Neural cell (in vitro differentiated cells): ENCODE measurements around the gene EFCAB6.

Source experiments
- EZH2 ChIP-seq: fragments of 200-600, 300-800 bp; shearing (Covaris generic), sonication (generic); IDR thresholded peaks from 2 replicates; pipeline ENCODE4 v1.6.1; 2014; ENCODE audit warnings: antibody characterized with exemption, low read length, borderline replicate concordance, mild to moderate bottlenecking; ENCODE audit not compliant: insufficient read depth, poor library complexity, severe bottlenecking
- MXI1 ChIP-seq: fragments of 450-650 bp; conservative IDR thresholded peaks from 2 replicates; pipeline ENCODE4 v1.6.1; 2014; ENCODE audit warnings: antibody characterized with exemption, mild to moderate bottlenecking; ENCODE audit not compliant: poor library complexity, severe bottlenecking
- POLR2AphosphoS5 ChIP-seq: IDR thresholded peaks from 2 replicates; pipeline ENCODE4 v1.6.1; 2012
- RAD21 ChIP-seq: fragments of 450-650 bp; conservative IDR thresholded peaks from 2 replicates; pipeline ENCODE4 v1.6.1; 2014; ENCODE audit warnings: antibody characterized with exemption, mild to moderate bottlenecking, moderate library complexity
- TAF1 ChIP-seq: IDR thresholded peaks from 2 replicates; pipeline ENCODE4 v1.6.1; 2012; ENCODE audit warnings: low read depth
- TF ChIP-seq, protein P1 (sequence below): IDR thresholded peaks from 2 replicates; pipeline ENCODE4 v1.6.1; 2012; ENCODE audit warnings: borderline replicate concordance
- TF ChIP-seq, protein P2 (sequence below): fragments of 450-650 bp; IDR thresholded peaks from 2 replicates; pipeline ENCODE4 v1.5.1; 2014; ENCODE audit warnings: antibody characterized with exemption, mild to moderate bottlenecking, moderate library complexity; ENCODE audit not compliant: poor library complexity, severe bottlenecking

DNA sequence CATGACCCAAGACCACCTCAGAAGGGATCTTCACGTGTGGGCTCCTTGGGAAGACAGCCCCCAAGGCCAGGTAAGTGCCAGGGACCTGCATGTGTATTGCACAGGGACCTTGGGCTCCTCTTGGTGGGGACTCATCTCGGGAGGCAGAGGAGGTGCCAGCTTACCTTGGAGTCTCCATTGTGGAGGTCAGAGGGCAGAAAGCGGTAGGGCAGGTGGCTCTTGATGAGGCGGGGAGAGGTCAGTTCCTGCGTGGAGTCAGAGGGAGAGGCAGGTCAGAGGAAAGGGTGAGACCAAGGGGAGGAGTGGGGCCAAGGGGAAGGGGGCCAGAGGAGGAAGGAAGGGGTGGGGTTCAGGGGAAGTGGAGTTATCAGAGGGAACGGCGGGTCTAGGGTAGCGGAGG, 27.7 kb upstream of the EFCAB6 start:
- TF ChIP-seq, protein P1, sequence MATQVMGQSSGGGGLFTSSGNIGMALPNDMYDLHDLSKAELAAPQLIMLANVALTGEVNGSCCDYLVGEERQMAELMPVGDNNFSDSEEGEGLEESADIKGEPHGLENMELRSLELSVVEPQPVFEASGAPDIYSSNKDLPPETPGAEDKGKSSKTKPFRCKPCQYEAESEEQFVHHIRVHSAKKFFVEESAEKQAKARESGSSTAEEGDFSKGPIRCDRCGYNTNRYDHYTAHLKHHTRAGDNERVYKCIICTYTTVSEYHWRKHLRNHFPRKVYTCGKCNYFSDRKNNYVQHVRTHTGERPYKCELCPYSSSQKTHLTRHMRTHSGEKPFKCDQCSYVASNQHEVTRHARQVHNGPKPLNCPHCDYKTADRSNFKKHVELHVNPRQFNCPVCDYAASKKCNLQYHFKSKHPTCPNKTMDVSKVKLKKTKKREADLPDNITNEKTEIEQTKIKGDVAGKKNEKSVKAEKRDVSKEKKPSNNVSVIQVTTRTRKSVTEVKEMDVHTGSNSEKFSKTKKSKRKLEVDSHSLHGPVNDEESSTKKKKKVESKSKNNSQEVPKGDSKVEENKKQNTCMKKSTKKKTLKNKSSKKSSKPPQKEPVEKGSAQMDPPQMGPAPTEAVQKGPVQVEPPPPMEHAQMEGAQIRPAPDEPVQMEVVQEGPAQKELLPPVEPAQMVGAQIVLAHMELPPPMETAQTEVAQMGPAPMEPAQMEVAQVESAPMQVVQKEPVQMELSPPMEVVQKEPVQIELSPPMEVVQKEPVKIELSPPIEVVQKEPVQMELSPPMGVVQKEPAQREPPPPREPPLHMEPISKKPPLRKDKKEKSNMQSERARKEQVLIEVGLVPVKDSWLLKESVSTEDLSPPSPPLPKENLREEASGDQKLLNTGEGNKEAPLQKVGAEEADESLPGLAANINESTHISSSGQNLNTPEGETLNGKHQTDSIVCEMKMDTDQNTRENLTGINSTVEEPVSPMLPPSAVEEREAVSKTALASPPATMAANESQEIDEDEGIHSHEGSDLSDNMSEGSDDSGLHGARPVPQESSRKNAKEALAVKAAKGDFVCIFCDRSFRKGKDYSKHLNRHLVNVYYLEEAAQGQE, result no peak
- TF ChIP-seq POLR2AphosphoS5 (no peak), RAD21 (no peak), EZH2 (no peak), TAF1 (no peak), MXI1 (no peak)
- TF ChIP-seq, protein P2, sequence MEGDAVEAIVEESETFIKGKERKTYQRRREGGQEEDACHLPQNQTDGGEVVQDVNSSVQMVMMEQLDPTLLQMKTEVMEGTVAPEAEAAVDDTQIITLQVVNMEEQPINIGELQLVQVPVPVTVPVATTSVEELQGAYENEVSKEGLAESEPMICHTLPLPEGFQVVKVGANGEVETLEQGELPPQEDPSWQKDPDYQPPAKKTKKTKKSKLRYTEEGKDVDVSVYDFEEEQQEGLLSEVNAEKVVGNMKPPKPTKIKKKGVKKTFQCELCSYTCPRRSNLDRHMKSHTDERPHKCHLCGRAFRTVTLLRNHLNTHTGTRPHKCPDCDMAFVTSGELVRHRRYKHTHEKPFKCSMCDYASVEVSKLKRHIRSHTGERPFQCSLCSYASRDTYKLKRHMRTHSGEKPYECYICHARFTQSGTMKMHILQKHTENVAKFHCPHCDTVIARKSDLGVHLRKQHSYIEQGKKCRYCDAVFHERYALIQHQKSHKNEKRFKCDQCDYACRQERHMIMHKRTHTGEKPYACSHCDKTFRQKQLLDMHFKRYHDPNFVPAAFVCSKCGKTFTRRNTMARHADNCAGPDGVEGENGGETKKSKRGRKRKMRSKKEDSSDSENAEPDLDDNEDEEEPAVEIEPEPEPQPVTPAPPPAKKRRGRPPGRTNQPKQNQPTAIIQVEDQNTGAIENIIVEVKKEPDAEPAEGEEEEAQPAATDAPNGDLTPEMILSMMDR, result no peak
